Measurements from ENCODE around the gene ABCA12.
"Not testable (repeated sequence)": the region's sequence is repeated elsewhere in the genome, so short reads cannot be mapped to it uniquely, and the experiment has no call there.

GRCh38 chr2:215163319-215163718 is 24.9 kb upstream of the ABCA12 start:
- not testable (repeated sequence) for TF ChIP-seq CTCF (IDR thresholded peaks at IDR 0.05 in 2 of 3, conservative IDR thresholded peaks at IDR 0.05 in 1 of 3; ENCODE audit: borderline replicate concordance in 1 of 3, insufficient read depth in 1 of 3, low read depth in 2 of 3, low read length in 2 of 3); RAD21 (IDR thresholded peaks at IDR 0.05; ENCODE audit: low read depth); POLR2A (IDR thresholded peaks at IDR 0.05; ENCODE audit: borderline replicate concordance, extremely low read depth, insufficient read depth, insufficient read length); SIN3A (IDR thresholded peaks at IDR 0.05; ENCODE audit: low read depth); REST (IDR thresholded peaks at IDR 0.05; ENCODE audit: low read depth); JUND (IDR thresholded peaks at IDR 0.05); ZBTB33 (IDR thresholded peaks at IDR 0.05; ENCODE audit: extremely low read depth, insufficient replicate concordance, low read length); EGR1 (IDR thresholded peaks at IDR 0.05; ENCODE audit: low read depth); FOSL1 (IDR thresholded peaks at IDR 0.05; ENCODE audit: low read depth); EZH2 (IDR thresholded peaks at IDR 0.05); POLR2AphosphoS5 (IDR thresholded peaks at IDR 0.05; ENCODE audit: low read depth, low read length)

Data from HCT116 (cell line).